GM23338 (cell line): ENCODE measurements around the gene LPIN1. TPM values are rescaled to one million over a fixed set of nuclear protein-coding genes. Genes with fewer than 3 reads are reported as not detected.

Source experiments
- ATAC-seq: fragments of 200-7000 bp; cut with Tn5 transposase; 3 replicates; pipeline ENCODE4 v1.9.1; 2020
- DNase-seq: peaks from one replicate; pipeline ENCODE4 v3.0.0-alpha.2; 2015; ENCODE audit warnings: low spot score
- H2AFZ ChIP-seq: fragments of 200-600 bp; sonication (generic); 2 replicates; pipeline ENCODE4 v1.8.0; 2016; ENCODE audit warnings: antibody characterized with exemption, mild to moderate bottlenecking, moderate library complexity
- H3F3A ChIP-seq: fragments of 200-600 bp; sonication (generic); replicated peaks from 2 replicates; pipeline ENCODE4 v1.8.0; 2017; ENCODE audit warnings: antibody characterized with exemption, mixed run types, low read depth
- H3K27ac ChIP-seq: fragments of 200-600 bp; sonication (generic); 2 replicates; pipeline ENCODE4 v1.6.1; 2016; ENCODE audit warnings: low read depth
- H3K27me3 ChIP-seq: fragments of 200-600 bp; sonication (generic); 2 replicates; pipeline ENCODE4 v1.8.0; 2016; ENCODE audit warnings: mild to moderate bottlenecking, mixed run types, moderate library complexity; ENCODE audit not compliant: insufficient read depth
- H3K36me3 ChIP-seq: fragments of 200-600 bp; sonication (generic); 2 replicates; pipeline ENCODE4 v1.8.0; 2016; ENCODE audit warnings: mild to moderate bottlenecking; ENCODE audit not compliant: insufficient read depth
- H3K4me1 ChIP-seq: fragments of 200-600 bp; sonication (generic); 2 replicates; pipeline ENCODE4 v1.8.0; 2016; ENCODE audit warnings: mild to moderate bottlenecking, moderate library complexity; ENCODE audit not compliant: insufficient read depth
- H3K4me2 ChIP-seq: fragments of 200-600 bp; sonication (generic); 2 replicates; pipeline ENCODE4 v1.7.1; 2017; ENCODE audit warnings: mixed run types
- H3K4me3 ChIP-seq: fragments of 200-600 bp; sonication (generic); 2 replicates; pipeline ENCODE4 v1.6.1; 2016; ENCODE audit warnings: mixed run types
- H3K79me2 ChIP-seq: fragments of 200-600 bp; sonication (generic); replicated peaks from 2 replicates; pipeline ENCODE4 v1.8.0; 2017; ENCODE audit warnings: mild to moderate bottlenecking; ENCODE audit not compliant: insufficient read depth
- H3K9me2 ChIP-seq: fragments of 200-600 bp; sonication (generic); 2 replicates; pipeline ENCODE4 v1.8.0; 2017; ENCODE audit not compliant: insufficient read depth
- H4K20me1 ChIP-seq: fragments of 200-600 bp; sonication (generic); replicated peaks from 2 replicates; pipeline ENCODE4 v1.8.0; 2017; ENCODE audit warnings: mild to moderate bottlenecking; ENCODE audit not compliant: insufficient read depth
- H3K27ac Mint-ChIP-seq: 2 replicates; pipeline ENCODE4 v1.8.0; 2020; ENCODE audit warnings: inconsistent platforms, mild to moderate bottlenecking, moderate library complexity, mixed read lengths
- H3K27me3 Mint-ChIP-seq: 3 replicates; pipeline ENCODE4 v1.8.0; 2022; ENCODE audit warnings: low read depth, mild to moderate bottlenecking, moderate library complexity, mixed read lengths, inconsistent platforms; ENCODE audit not compliant: insufficient read depth, poor library complexity
- H3K36me3 Mint-ChIP-seq: 3 replicates; pipeline ENCODE4 v1.8.0; 2021; ENCODE audit warnings: low read depth, mild to moderate bottlenecking, inconsistent platforms, moderate library complexity, mixed read lengths
- H3K4me1 Mint-ChIP-seq: 3 replicates; pipeline ENCODE4 v1.8.0; 2020; ENCODE audit warnings: mild to moderate bottlenecking, inconsistent platforms, mixed read lengths
- H3K4me3 Mint-ChIP-seq: 3 replicates; pipeline ENCODE4 v1.8.0; 2021; ENCODE audit warnings: moderate library complexity, mild to moderate bottlenecking, inconsistent platforms, mixed read lengths
- H3K9me3 Mint-ChIP-seq: 3 replicates; pipeline ENCODE4 v1.8.0; 2020; ENCODE audit warnings: moderate library complexity, mild to moderate bottlenecking, inconsistent platforms, mixed read lengths
- CREB1 ChIP-seq: fragments of 250-450 bp; sonication (Bioruptor Pico); IDR thresholded peaks from 2 replicates; pipeline ENCODE4 v1.5.0; 2020; ENCODE audit warnings: low read depth, mild to moderate bottlenecking, moderate library complexity
- CTCF ChIP-seq, 2 experiments: fragments of 200-600 bp in 1 of 2; sonication (generic) in 1 of 2; conservative IDR thresholded peaks; 2 replicates each; pipeline versions ENCODE4 v1.5.1 to v1.6.1; 2016 to 2017; ENCODE audit warnings: antibody characterized with exemption in 2 of 2, low read depth in 2 of 2, mild to moderate bottlenecking in 2 of 2, moderate library complexity in 1 of 2
- ETS1 ChIP-seq: IDR thresholded peaks from 2 replicates; pipeline ENCODE4 v1.6.1; 2016; ENCODE audit warnings: antibody characterized with exemption
- EZH2 ChIP-seq: fragments of 200-600 bp; sonication (generic); IDR thresholded peaks from one replicate; pipeline ENCODE4 v1.8.0; 2017; ENCODE audit warnings: antibody characterized with exemption, mild to moderate bottlenecking, low read depth; ENCODE audit not compliant: unreplicated experiment
- EZH2phosphoT487 ChIP-seq: fragments of 200-600 bp; sonication (generic); IDR thresholded peaks from one replicate; pipeline ENCODE4 v1.8.1; 2018; ENCODE audit warnings: antibody characterized with exemption; ENCODE audit not compliant: unreplicated experiment
- JUNB ChIP-seq: IDR thresholded peaks from one replicate; pipeline ENCODE4 v1.6.1; 2016; ENCODE audit warnings: antibody characterized with exemption; ENCODE audit not compliant: unreplicated experiment
- NANOG ChIP-seq: IDR thresholded peaks from 2 replicates; pipeline ENCODE4 v1.6.1; 2016; ENCODE audit warnings: antibody characterized with exemption, borderline replicate concordance
- POLR2AphosphoS5 ChIP-seq: IDR thresholded peaks from 2 replicates; pipeline ENCODE4 v1.6.1; 2016; ENCODE audit warnings: antibody characterized with exemption, low read depth
- REST ChIP-seq: IDR thresholded peaks from one replicate; pipeline ENCODE4 v1.6.1; 2018; ENCODE audit warnings: antibody characterized with exemption; ENCODE audit not compliant: unreplicated experiment
- STAT1 ChIP-seq: IDR thresholded peaks from one replicate; pipeline ENCODE4 v1.6.1; 2016; ENCODE audit warnings: antibody characterized with exemption; ENCODE audit not compliant: unreplicated experiment
- ZNF114 ChIP-seq: fragments of 250-450 bp; sonication (Bioruptor Pico); IDR thresholded peaks from 2 replicates; pipeline ENCODE4 v1.5.0; 2020; ENCODE audit warnings: mild to moderate bottlenecking, moderate library complexity
- ZNF331 ChIP-seq: fragments of 250-450 bp; sonication (Bioruptor Pico); IDR thresholded peaks from 2 replicates; pipeline ENCODE4 v1.5.0; 2020; ENCODE audit warnings: low read depth, mild to moderate bottlenecking, moderate library complexity
- ZNF462 ChIP-seq: fragments of 250-450 bp; sonication (Bioruptor Pico); IDR thresholded peaks from 2 replicates; pipeline ENCODE4 v1.5.0; 2020; ENCODE audit warnings: mild to moderate bottlenecking, moderate library complexity
- polyA plus RNA-seq: library from polyadenylated mRNA; unstranded; fragments of >200 nt; fragmentation: Nextera tagmentation; extraction: Ambion mirVana; gene quantifications from 2 replicates; pipeline ENCODE4 v1.2.1, GENCODE V29; 2016
- total RNA-seq: library from RNA; depleted of rRNA; stranded (reverse); fragments of >200 nt; shearing (Covaris generic); gene quantifications from 2 replicates; pipeline ENCODE4 v1.2.3, GENCODE V29; 2014

Gene LPIN1
- total and polyA plus RNA-seq, 2 experiments from 2014 or later = 4.4 to 9.5 TPM

- H3K79me2 ChIP-seq = no peaks in the 10 kb centered on the region
- ATAC-seq (no peak), DNase-seq (no peak)
- H3K4me3 ChIP-seq = no peak overlapping the region
- no peaks in the 10 kb centered on the region for H4K20me1 ChIP-seq
- no peaks in the 10 kb centered on the region for H3F3A ChIP-seq
- peaks cover 2% of the 10 kb centered on the region; the same call in 1 of the 3 replicates for H3K4me1 Mint-ChIP-seq
- H3K9me3 Mint-ChIP-seq = peaks cover 4% of the 10 kb centered on the region; the same call in 2 of the 3 replicates
- no peak overlapping the region for H3K4me3 Mint-ChIP-seq
- no peak overlapping the region for H2AFZ ChIP-seq
- TF ChIP-seq ZNF331 (no peak), EZH2phosphoT487 (no peak), EZH2 (no peak), ZNF114 (CRISPR knock-in tag) (no peak), NANOG (no peak), CREB1 (CRISPR knock-in tag) (no peak), ZNF462 (CRISPR knock-in tag) (no peak), CTCF (conservative IDR thresholded peaks at IDR 0.05; ENCODE audit: low read depth in 2 of 2) (no peak), ETS1 (no peak), POLR2AphosphoS5 (no peak), JUNB (no peak), STAT1 (no peak), REST (no peak)
- no peaks in the 10 kb centered on the region for H3K9me2 ChIP-seq
- H3K36me3 ChIP-seq = no peaks in the 10 kb centered on the region
- no peak overlapping the region for H3K27ac ChIP-seq
- peaks cover 46% of the 10 kb centered on the region for H3K36me3 Mint-ChIP-seq
- no peak overlapping the region for H3K4me2 ChIP-seq
- no peak overlapping the region for H3K27ac Mint-ChIP-seq
- H3K27me3 ChIP-seq = no peaks in the 10 kb centered on the region
- no peaks in the 10 kb centered on the region for H3K4me1 ChIP-seq
- peaks cover 8% of the 10 kb centered on the region for H3K27me3 Mint-ChIP-seq
Measured at GRCh38 chr2:11766016-11766415, 19.6 kb downstream of the LPIN1 start.
